NB4 (cell line): ENCODE measurements around the gene BLOC1S6.

ENCODE experiments used
- CTCF ChIP-seq: IDR thresholded peaks from one replicate; pipeline ENCODE4 v1.5.1; 2012; ENCODE audit warnings: low read depth, low read length
- MYC ChIP-seq: IDR thresholded peaks from 2 replicates; pipeline ENCODE4 v1.6.1; 2011; ENCODE audit warnings: low read depth, low read length
- POLR2A ChIP-seq: IDR thresholded peaks from 2 replicates; pipeline ENCODE4 v1.6.1; 2011; ENCODE audit warnings: mild to moderate bottlenecking; ENCODE audit not compliant: insufficient read length; ENCODE audit errors: extremely low read depth

- TF ChIP-seq CTCF (no peak), POLR2A (no peak), MYC (no peak)
Measured at GRCh38 chr15:45548753-45549520, 38.2 kb upstream of the BLOC1S6 start.
